Measurements from ENCODE around the gene SUGCT. TPM values are rescaled to one million over a fixed set of nuclear protein-coding genes. Genes with fewer than 3 reads are reported as not detected.
A peak's percentile ranks its signal among the peaks of the same experiment; 100 is the strongest.

Gene SUGCT
- total RNA-seq, 3 donors from 2014 or later: 7.6 to 19.1 (median 10.1) TPM

- ATAC-seq: no peak
- H3K4me3 ChIP-seq: no peak overlapping the region
- H3K4me1 ChIP-seq (ENCODE audit: low read depth): peaks cover 29% of the 10 kb centered on the region
- no peaks in the 10 kb centered on the region for H3K36me3 ChIP-seq (ENCODE audit: low read depth)
- no peak for DNase-seq
- intact Hi-C loops (cut with DNase I, micrococcal nuclease): no loop called here
- H3K9me3 ChIP-seq: no peaks in the 10 kb centered on the region
- TF ChIP-seq, protein P1, sequence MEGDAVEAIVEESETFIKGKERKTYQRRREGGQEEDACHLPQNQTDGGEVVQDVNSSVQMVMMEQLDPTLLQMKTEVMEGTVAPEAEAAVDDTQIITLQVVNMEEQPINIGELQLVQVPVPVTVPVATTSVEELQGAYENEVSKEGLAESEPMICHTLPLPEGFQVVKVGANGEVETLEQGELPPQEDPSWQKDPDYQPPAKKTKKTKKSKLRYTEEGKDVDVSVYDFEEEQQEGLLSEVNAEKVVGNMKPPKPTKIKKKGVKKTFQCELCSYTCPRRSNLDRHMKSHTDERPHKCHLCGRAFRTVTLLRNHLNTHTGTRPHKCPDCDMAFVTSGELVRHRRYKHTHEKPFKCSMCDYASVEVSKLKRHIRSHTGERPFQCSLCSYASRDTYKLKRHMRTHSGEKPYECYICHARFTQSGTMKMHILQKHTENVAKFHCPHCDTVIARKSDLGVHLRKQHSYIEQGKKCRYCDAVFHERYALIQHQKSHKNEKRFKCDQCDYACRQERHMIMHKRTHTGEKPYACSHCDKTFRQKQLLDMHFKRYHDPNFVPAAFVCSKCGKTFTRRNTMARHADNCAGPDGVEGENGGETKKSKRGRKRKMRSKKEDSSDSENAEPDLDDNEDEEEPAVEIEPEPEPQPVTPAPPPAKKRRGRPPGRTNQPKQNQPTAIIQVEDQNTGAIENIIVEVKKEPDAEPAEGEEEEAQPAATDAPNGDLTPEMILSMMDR (IDR thresholded peaks at IDR 0.05): no peak
Observed at GRCh38 chr7:40802497-40802896, 667.7 kb downstream of the SUGCT start.

DNA sequence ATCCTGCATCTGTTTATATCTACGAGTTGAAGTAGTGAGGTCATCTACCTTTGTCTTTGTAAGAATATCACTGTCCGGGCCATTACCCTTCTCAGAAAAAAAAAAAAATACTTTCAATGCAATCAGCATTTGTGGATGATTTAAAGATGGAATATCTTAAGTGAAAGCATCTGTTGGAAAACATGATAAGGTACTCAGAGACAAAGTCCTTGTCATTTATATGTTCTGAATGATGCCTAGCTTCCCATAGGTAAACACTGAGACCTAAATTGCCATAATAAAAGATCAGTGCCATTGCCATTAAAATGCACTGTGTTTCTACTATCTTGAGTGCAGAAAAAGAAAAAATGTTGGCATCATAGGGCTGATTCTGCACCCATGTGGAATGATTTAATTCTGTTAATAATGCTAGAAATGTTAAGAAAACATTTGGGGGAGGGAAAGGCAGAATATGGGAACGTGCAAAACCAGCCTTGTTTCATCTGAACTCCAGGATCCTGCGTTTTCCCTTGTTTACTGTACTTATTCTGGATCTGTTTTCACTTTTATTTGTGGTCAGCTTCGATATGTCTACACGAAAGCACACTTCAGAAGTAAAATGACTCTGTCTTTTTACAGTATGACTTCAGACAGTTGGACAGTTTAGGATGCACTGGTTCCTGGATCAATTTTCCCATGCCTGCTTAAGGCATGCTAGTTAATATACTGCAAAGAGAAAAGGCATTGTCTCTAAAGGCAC is 669.8 kb downstream of the SUGCT start:
- TF ChIP-seq, protein P1 (IDR thresholded peaks at IDR 0.05): no peak
- H3K36me3 ChIP-seq (ENCODE audit: low read depth): no peaks in the 10 kb centered on the region
- peaks cover 25% of the 10 kb centered on the region for H3K4me1 ChIP-seq (ENCODE audit: low read depth)
- H3K9me3 ChIP-seq: no peaks in the 10 kb centered on the region
- ATAC-seq (peak; percentile 84), DNase-seq (no peak)
- no peak overlapping the region for H3K4me3 ChIP-seq
- intact Hi-C loops (cut with DNase I, micrococcal nuclease): no loop called here

DNA sequence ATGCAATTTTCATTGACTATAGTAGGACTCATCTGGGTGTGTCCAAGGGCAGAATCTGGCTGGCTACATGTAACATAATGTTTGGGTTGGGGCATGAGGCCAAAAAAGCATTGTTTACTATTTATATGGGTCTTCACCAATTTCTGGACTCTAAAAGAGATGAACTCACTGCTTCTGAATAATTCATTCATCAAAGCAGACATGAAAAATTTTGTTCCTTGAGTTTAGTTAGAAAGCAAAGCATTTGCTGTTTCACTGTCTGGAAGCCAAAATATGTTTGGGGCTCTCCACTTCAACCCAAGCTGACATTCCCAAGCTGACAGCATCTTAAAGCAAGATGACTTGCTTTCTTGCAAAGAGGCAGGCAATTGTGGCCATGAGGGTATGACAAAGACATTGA is 670.6 kb downstream of the SUGCT start:
- ATAC-seq: no peak
- intact Hi-C loops (cut with DNase I, micrococcal nuclease): no loop called here
- TF ChIP-seq, protein P1 (IDR thresholded peaks at IDR 0.05): no peak

DNA sequence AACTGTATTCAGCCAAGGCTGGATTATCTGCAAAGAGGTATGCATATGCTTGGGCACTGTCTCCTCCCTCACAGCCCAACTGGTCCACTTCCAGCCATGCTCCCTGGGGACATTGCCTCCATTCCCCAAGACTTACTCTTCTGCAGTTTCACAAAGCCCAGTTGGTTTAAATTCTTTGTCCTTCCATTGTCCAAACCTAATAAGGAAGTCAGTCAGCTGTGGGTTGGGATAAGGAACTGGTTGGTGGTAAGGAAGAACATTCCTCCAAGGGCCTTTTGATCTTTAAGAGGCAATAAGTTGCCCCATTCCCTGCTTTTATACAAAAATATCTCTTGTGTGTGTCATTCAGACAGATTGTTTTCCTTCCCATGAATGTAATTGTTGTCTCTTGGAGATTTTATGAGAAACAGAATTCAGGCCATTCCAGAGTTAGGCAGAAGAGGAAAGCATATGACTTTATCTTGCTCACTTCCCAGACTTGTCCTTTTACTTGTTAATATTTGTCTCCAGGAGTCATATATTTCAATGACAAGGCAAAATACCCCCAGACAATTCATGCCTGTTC is 673.7 kb downstream of the SUGCT start:
- intact Hi-C loops (cut with DNase I, micrococcal nuclease): no loop called here
- Histone ChIP-seq H3K4me3 (no peak overlapping the region), H3K9me3 (peaks cover 10% of the 10 kb centered on the region), H3K4me1 (ENCODE audit: low read depth) (peaks cover 25% of the 10 kb centered on the region), H3K36me3 (ENCODE audit: low read depth) (no peaks in the 10 kb centered on the region)
- no peak for DNase-seq
- peak; percentile 80 for ATAC-seq
- TF ChIP-seq, protein P1 (IDR thresholded peaks at IDR 0.05): no peak

More for the DNA sequence above, 670.6 kb downstream of the SUGCT start:
- DNase-seq: no peak
- Histone ChIP-seq H3K4me3 (no peak overlapping the region), H3K36me3 (ENCODE audit: low read depth) (no peaks in the 10 kb centered on the region), H3K9me3 (no peaks in the 10 kb centered on the region), H3K4me1 (ENCODE audit: low read depth) (peaks cover 25% of the 10 kb centered on the region)

DNA sequence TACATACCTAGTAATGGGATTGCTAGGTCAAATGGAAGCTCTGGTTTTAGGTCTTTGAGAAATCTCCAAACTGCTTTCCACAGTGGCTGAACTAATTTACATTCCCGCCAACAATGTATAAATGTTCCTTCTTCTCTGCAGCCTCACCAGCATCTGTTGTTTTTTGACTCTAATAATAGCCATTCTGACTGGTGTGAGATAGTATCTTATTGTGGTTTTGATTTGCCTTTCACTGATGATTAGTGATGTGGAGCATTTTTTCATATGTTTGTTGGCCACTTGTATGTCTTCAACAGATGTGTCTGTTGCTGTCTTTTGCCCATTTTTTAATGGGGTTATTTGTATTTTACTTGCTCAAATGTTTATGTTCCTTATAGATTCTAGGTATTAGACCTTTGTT is 675.5 kb downstream of the SUGCT start:
- ATAC-seq (no peak), DNase-seq (no peak)
- intact Hi-C loops (cut with DNase I, micrococcal nuclease): no loop called here
- H3K36me3 ChIP-seq (ENCODE audit: low read depth): no peaks in the 10 kb centered on the region
- H3K4me3 ChIP-seq: no peak overlapping the region
- TF ChIP-seq, protein P1 (IDR thresholded peaks at IDR 0.05): no peak
- peaks cover 10% of the 10 kb centered on the region for H3K9me3 ChIP-seq
- H3K4me1 ChIP-seq (ENCODE audit: low read depth): peaks cover 8% of the 10 kb centered on the region
